Cardiac ventricle fibroblast (primary cell): ENCODE results near the gene HIBADH. TPM values are rescaled to one million over a fixed set of nuclear protein-coding genes. Genes with fewer than 3 reads are reported as not detected.

Source experiments
- total RNA-seq: library from RNA; depleted of rRNA; stranded (reverse); fragments of >200 nt; gene quantifications from 2 replicates; pipeline ENCODE4 v1.2.3, GENCODE V29; 2015

The HIBADH gene
- 57.3 and 59.9 TPM in 2 replicates for total RNA-seq

GRCh38 chr7:27662490-27663205 lies at the start of gene HIBADH:
HIBADH (minus strand) TSS chr7:27662883; CDS start chr7:27662788, 95 bp downstream.

Other genes starting within 250 kb of the HIBADH start
- gene TAX1BP1, start 77.3 kb upstream of the HIBADH start, total RNA-seq, result 59.8 and 60.8 TPM in 2 replicates